H9 (cell line): ENCODE data around the gene SRGAP1. TPM values are rescaled to one million over a fixed set of nuclear protein-coding genes. Genes with fewer than 3 reads are reported as not detected.

Experiments used
- DNase-seq: peaks from one replicate; pipeline ENCODE4 v3.0.0-alpha.2; 2017
- H2AFZ ChIP-seq: one replicate; pipeline ENCODE4 v1.6.1; 2013; ENCODE audit warnings: mild to moderate bottlenecking, low read length, control low read depth, moderate library complexity
- H2AK5ac ChIP-seq: 2 replicates; pipeline ENCODE4 v1.6.1; 2013; ENCODE audit warnings: low read length, control low read depth, mixed read lengths; ENCODE audit not compliant: insufficient read length
- H2BK120ac ChIP-seq: one replicate; pipeline ENCODE4 v1.6.1; 2013; ENCODE audit warnings: low read depth, mild to moderate bottlenecking, low read length, control low read depth, inconsistent platforms; ENCODE audit not compliant: poor library complexity, severe bottlenecking
- H2BK12ac ChIP-seq: 2 replicates; pipeline ENCODE4 v1.6.1; 2013; ENCODE audit warnings: low read length, control low read depth, mixed read lengths, low read depth; ENCODE audit not compliant: insufficient read length
- H2BK15ac ChIP-seq: 2 replicates; pipeline ENCODE4 v1.6.1; 2013; ENCODE audit warnings: low read depth, low read length, control low read depth
- H2BK20ac ChIP-seq: one replicate; pipeline ENCODE4 v1.6.1; 2013; ENCODE audit warnings: low read depth, mild to moderate bottlenecking, low read length, control low read depth, inconsistent platforms; ENCODE audit not compliant: poor library complexity, severe bottlenecking
- H2BK5ac ChIP-seq: 2 replicates; pipeline ENCODE4 v1.6.1; 2013; ENCODE audit warnings: low read length, control low read depth, mixed read lengths; ENCODE audit not compliant: insufficient read length
- H3K14ac ChIP-seq: 2 replicates; pipeline ENCODE4 v1.6.1; 2013; ENCODE audit warnings: low read length, control low read depth; ENCODE audit not compliant: insufficient read depth
- H3K18ac ChIP-seq: 2 replicates; pipeline ENCODE4 v1.6.1; 2013; ENCODE audit warnings: low read depth, mild to moderate bottlenecking, mixed read lengths, low read length, control low read depth; ENCODE audit not compliant: insufficient read length
- H3K23ac ChIP-seq: 2 replicates; pipeline ENCODE4 v1.6.1; 2013; ENCODE audit warnings: low read length, control low read depth, mixed read lengths, low read depth; ENCODE audit not compliant: insufficient read length
- H3K23me2 ChIP-seq: 2 replicates; pipeline ENCODE4 v1.6.1; 2013; ENCODE audit warnings: low read depth, mild to moderate bottlenecking, mixed read lengths, low read length, control low read depth; ENCODE audit not compliant: insufficient read length, poor library complexity, severe bottlenecking
- H3K27ac ChIP-seq: 2 replicates; pipeline ENCODE4 v1.5.1; 2013; ENCODE audit warnings: low read length, control low read depth, mixed read lengths, low read depth; ENCODE audit not compliant: insufficient read length
- H3K27me3 ChIP-seq: 2 replicates; pipeline ENCODE4 v1.6.1; 2013; ENCODE audit warnings: low read length, control low read depth, inconsistent platforms; ENCODE audit not compliant: insufficient read depth
- H3K4ac ChIP-seq: 2 replicates; pipeline ENCODE4 v1.6.1; 2013; ENCODE audit warnings: low read depth, mild to moderate bottlenecking, control low read depth, inconsistent platforms, low read length, moderate library complexity
- H3K4me1 ChIP-seq: 2 replicates; pipeline ENCODE4 v1.6.1; 2013; ENCODE audit warnings: low read length, control low read depth, inconsistent platforms; ENCODE audit not compliant: insufficient read depth
- H3K4me2 ChIP-seq: 2 replicates; pipeline ENCODE4 v1.6.1; 2013; ENCODE audit warnings: low read length, control low read depth, mixed read lengths; ENCODE audit not compliant: insufficient read length, insufficient read depth
- H3K56ac ChIP-seq: 2 replicates; pipeline ENCODE4 v1.6.1; 2013; ENCODE audit warnings: low read depth, mild to moderate bottlenecking, mixed read lengths, low read length, control low read depth; ENCODE audit not compliant: insufficient read length
- H3K79me1 ChIP-seq: 2 replicates; pipeline ENCODE4 v1.6.1; 2013; ENCODE audit warnings: low read depth, mild to moderate bottlenecking, moderate library complexity, low read length, control low read depth, inconsistent platforms; ENCODE audit not compliant: insufficient read depth, poor library complexity, severe bottlenecking
- H3K79me2 ChIP-seq: 2 replicates; pipeline ENCODE4 v1.6.1; 2013; ENCODE audit warnings: low read length, control low read depth, inconsistent platforms; ENCODE audit not compliant: insufficient read depth
- H3K9ac ChIP-seq: 2 replicates; pipeline ENCODE4 v1.6.1; 2013; ENCODE audit warnings: low read length, control low read depth, mixed read lengths; ENCODE audit not compliant: insufficient read length; ENCODE audit errors: extremely low read depth
- H3K9me3 ChIP-seq: one replicate; pipeline ENCODE4 v1.6.1; 2013; ENCODE audit warnings: low read depth, low read length, inconsistent platforms; ENCODE audit not compliant: control insufficient read depth
- H3T11ph ChIP-seq: one replicate; pipeline ENCODE4 v1.6.1; 2013; ENCODE audit warnings: mild to moderate bottlenecking, low read length, control low read depth, inconsistent platforms
- H4K20me1 ChIP-seq: one replicate; pipeline ENCODE4 v1.6.1; 2013; ENCODE audit not compliant: control insufficient read depth, insufficient read length, insufficient read depth
- H4K5ac ChIP-seq: 2 replicates; pipeline ENCODE4 v1.6.1; 2013; ENCODE audit warnings: low read depth, mild to moderate bottlenecking, mixed read lengths, low read length, control low read depth; ENCODE audit not compliant: insufficient read length
- H4K8ac ChIP-seq: replicated peaks from 2 replicates; pipeline ENCODE4 v1.6.1; 2013; ENCODE audit warnings: low read length, control low read depth, mixed read lengths, low read depth; ENCODE audit not compliant: insufficient read length
- H4K91ac ChIP-seq: 2 replicates; pipeline ENCODE4 v1.6.1; 2013; ENCODE audit warnings: low read depth, mild to moderate bottlenecking, moderate library complexity, mixed read lengths, low read length, control low read depth; ENCODE audit not compliant: insufficient read length
- H3K27ac Mint-ChIP-seq, 3 experiments: 2 replicates in 2 of 3; 3 replicates in 1 of 3; pipeline ENCODE4 v1.8.0; 2020 to 2021; ENCODE audit warnings: mixed read lengths in 3 of 3, mild to moderate bottlenecking in 1 of 3, moderate library complexity in 1 of 3
- H3K27me3 Mint-ChIP-seq: 2 replicates; pipeline ENCODE4 v1.8.0; 2021; ENCODE audit warnings: low read depth, mild to moderate bottlenecking, moderate library complexity, mixed read lengths
- H3K36me3 Mint-ChIP-seq, 3 experiments: 2 replicates in 2 of 3; 3 replicates in 1 of 3; pipeline ENCODE4 v1.8.0; 2020 to 2021; ENCODE audit warnings: low read depth in 3 of 3, mixed read lengths in 3 of 3; ENCODE audit not compliant: insufficient read depth in 1 of 3
- H3K4me1 Mint-ChIP-seq, 2 experiments: 2 replicates each; pipeline ENCODE4 v1.8.0; 2020; ENCODE audit warnings: mixed read lengths in 2 of 2
- H3K4me3 Mint-ChIP-seq, 2 experiments: 2 replicates in 1 of 2; 3 replicates in 1 of 2; pipeline ENCODE4 v1.8.0; 2020 to 2021; ENCODE audit warnings: mild to moderate bottlenecking in 2 of 2, mixed read lengths in 2 of 2, moderate library complexity in 1 of 2
- H3K9me3 Mint-ChIP-seq, 2 experiments: 2 replicates in 1 of 2; 3 replicates in 1 of 2; pipeline ENCODE4 v1.8.0; 2020; ENCODE audit warnings: mild to moderate bottlenecking in 2 of 2, mixed read lengths in 2 of 2, moderate library complexity in 1 of 2
- WGBS: extraction: QIAGEN DNeasy Blood & Tissue Kit; methylation state at CpG from one replicate; pipeline ENCODE4 v1.1.7; 2013; ENCODE audit warnings: missing lambda C conversion rate, low lambda C conversion rate, mixed read lengths; ENCODE audit not compliant: insufficient read length; ENCODE audit errors: extremely low coverage; 5-methylcytosine and 5-hydroxymethylcytosine counted together
- total RNA-seq: library from RNA; stranded (reverse); gene quantifications from 2 replicates; pipeline ENCODE4 v1.2.1, GENCODE V29; 2021
- TF ChIP-seq, protein P1 (sequence below): fragments of 200-600 bp; sonication (generic); conservative IDR thresholded peaks from 3 replicates; pipeline ENCODE4 v1.8.0; 2021; ENCODE audit warnings: antibody characterized with exemption, mild to moderate bottlenecking

SRGAP1 gene
- total RNA-seq, 1 experiment from 2014 or later = 4.8 TPM

DNA sequence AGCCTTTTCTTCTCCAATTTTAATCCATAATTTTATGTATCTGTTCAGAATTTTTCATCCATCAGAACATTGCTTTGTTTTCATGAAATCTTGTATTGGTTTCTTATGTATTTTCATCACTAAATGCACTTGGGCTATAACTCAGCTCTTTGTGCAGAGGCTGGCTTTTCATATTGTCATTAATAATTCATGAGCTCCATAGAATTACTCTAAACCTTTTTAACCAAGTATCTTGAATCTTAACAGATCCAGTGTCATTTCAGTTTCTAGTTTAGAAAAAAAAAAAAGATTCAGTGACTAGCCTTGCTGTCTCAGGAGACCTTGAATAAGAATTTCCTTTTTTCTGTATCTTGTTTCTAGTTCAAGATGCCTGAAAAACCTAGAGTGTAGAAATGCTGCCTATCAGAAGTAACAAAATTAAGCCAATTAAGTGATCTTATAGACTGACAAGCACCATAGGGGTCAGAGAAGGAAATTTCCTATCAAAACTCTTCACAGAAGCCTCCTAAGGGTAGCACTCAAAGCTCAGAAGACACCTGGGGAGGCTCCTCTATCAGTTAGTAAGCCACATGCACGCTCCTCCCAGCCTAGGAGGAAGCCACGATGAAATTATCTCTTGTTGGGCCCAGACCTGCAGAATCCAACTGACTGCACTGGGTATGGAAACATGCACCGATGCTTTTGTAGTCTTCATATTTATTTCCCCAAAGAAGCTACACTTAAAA, 214.2 kb downstream of the SRGAP1 start:
- Histone ChIP-seq H3K23ac (no peak overlapping the region), H2BK20ac (no peak overlapping the region), H3K23me2 (no peaks in the 10 kb centered on the region), H3K4ac (no peak overlapping the region), H3K79me2 (no peaks in the 10 kb centered on the region), H2AK5ac (no peak overlapping the region), H3K4me1 (no peaks in the 10 kb centered on the region), H3K79me1 (no peaks in the 10 kb centered on the region), H3T11ph (no peak overlapping the region), H2BK15ac (no peak overlapping the region), H3K27me3 (no peaks in the 10 kb centered on the region), H4K8ac (no peak overlapping the region), H3K14ac (no peak overlapping the region), H2BK120ac (no peak overlapping the region), H2BK5ac (no peak overlapping the region), H4K5ac (no peak overlapping the region), H4K20me1 (no peaks in the 10 kb centered on the region), H3K56ac (no peak overlapping the region), H3K27ac (no peak overlapping the region), H4K91ac (no peak overlapping the region), H3K4me2 (no peak overlapping the region), H2AFZ (no peak overlapping the region), H3K9ac (no peak overlapping the region), H3K18ac (no peak overlapping the region), H3K9me3 (no peaks in the 10 kb centered on the region), H2BK12ac (no peak overlapping the region)
- peaks cover 10 to 11% of the 10 kb centered on the region in 2 experiments for H3K4me1 Mint-ChIP-seq
- peaks cover 0 to 6% (median 5%) of the 10 kb centered on the region in 3 experiments; a peak in 4 of 7 replicates for H3K36me3 Mint-ChIP-seq
- H3K27me3 Mint-ChIP-seq = no peaks in the 10 kb centered on the region
- H3K4me3 Mint-ChIP-seq = no peak overlapping the region
- WGBS = no CpG with 5 or more reads among the region's 3 CpGs
- no peaks in the 10 kb centered on the region; a peak in 1 of 5 replicates for H3K9me3 Mint-ChIP-seq
- H3K27ac Mint-ChIP-seq = no peak overlapping the region; a peak in 1 of 7 replicates
- DNase-seq = no peak
- TF ChIP-seq, protein P1, sequence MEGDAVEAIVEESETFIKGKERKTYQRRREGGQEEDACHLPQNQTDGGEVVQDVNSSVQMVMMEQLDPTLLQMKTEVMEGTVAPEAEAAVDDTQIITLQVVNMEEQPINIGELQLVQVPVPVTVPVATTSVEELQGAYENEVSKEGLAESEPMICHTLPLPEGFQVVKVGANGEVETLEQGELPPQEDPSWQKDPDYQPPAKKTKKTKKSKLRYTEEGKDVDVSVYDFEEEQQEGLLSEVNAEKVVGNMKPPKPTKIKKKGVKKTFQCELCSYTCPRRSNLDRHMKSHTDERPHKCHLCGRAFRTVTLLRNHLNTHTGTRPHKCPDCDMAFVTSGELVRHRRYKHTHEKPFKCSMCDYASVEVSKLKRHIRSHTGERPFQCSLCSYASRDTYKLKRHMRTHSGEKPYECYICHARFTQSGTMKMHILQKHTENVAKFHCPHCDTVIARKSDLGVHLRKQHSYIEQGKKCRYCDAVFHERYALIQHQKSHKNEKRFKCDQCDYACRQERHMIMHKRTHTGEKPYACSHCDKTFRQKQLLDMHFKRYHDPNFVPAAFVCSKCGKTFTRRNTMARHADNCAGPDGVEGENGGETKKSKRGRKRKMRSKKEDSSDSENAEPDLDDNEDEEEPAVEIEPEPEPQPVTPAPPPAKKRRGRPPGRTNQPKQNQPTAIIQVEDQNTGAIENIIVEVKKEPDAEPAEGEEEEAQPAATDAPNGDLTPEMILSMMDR = no peak
